Breast epithelium (tissue), 3 donors: ENCODE data around the gene RBPMS2.

ENCODE experiments used
- CTCF ChIP-seq, 3 donors: fragments of 450-650 bp; IDR thresholded peaks; one replicate each; pipeline ENCODE4 v1.5.1; 2016 to 2017; ENCODE audit warnings: antibody characterized with exemption in 3 of 3, mild to moderate bottlenecking in 3 of 3, moderate library complexity in 3 of 3
- POLR2A ChIP-seq: fragments of 450-650 bp; IDR thresholded peaks from one replicate; pipeline ENCODE4 v1.6.1; 2016; ENCODE audit warnings: antibody characterized with exemption, mild to moderate bottlenecking, moderate library complexity

GRCh38 chr15:64698823-64699222 lies 76.6 kb downstream of the RBPMS2 start:
- no peak for TF ChIP-seq CTCF (IDR thresholded peaks at IDR 0.05)
- TF ChIP-seq POLR2A, result no peak
